SK-N-SH (cell line): ENCODE data around the gene PCMT1. TPM values are rescaled to one million over a fixed set of nuclear protein-coding genes. Genes with fewer than 3 reads are reported as not detected.

Source experiments
- CTCF ChIA-PET: fragments of 300-600, 350-600 bp; formaldehyde crosslinking; extraction: SDS; loops from one replicate; lab custom pipeline; 2021; lab: Yijun Ruan, JAX
- POLR2A ChIA-PET: fragments of 350-600 bp; sonication (Branson Sonifier 250); formaldehyde crosslinking; extraction: SDS; loops from one replicate; lab custom pipeline; 2020; ENCODE audit warnings: antibody characterized with exemption, inconsistent platforms; lab: Yijun Ruan, JAX
- DNase-seq: peaks from one replicate; pipeline ENCODE4 v3.0.0; 2012
- H2AFZ ChIP-seq: fragments of 200-600 bp; sonication (generic); 2 replicates; pipeline ENCODE4 v1.8.1; 2016; ENCODE audit warnings: antibody characterized with exemption, mild to moderate bottlenecking, low read depth
- H3F3A ChIP-seq: fragments of 200-600 bp; sonication (generic); replicated peaks from 2 replicates; pipeline ENCODE3; 2016; ENCODE audit warnings: antibody characterized with exemption, mild to moderate bottlenecking; ENCODE audit not compliant: insufficient read depth
- H3K27ac ChIP-seq, 2 experiments: fragments of 200-500 bp in 1 of 2; fragments of 200-600 bp in 1 of 2; sonication (Bioruptor generic) in 1 of 2; sonication (generic), shearing (Covaris generic) in 1 of 2; 2 replicates each; pipeline versions ENCODE4 v1.5.1 to v1.6.1; 2014 to 2016; ENCODE audit warnings: low read depth in 2 of 2, inconsistent platforms in 1 of 2, low read length in 1 of 2, mild to moderate bottlenecking in 1 of 2, mixed read lengths in 1 of 2
- H3K27me3 ChIP-seq: fragments of 200-600 bp; sonication (generic), shearing (Covaris generic); 2 replicates; pipeline ENCODE4 v1.6.1; 2016; ENCODE audit warnings: mixed run types; ENCODE audit not compliant: insufficient read depth
- H3K36me3 ChIP-seq, 2 experiments: fragments of 200-500 bp in 1 of 2; fragments of 200-600 bp in 1 of 2; sonication (Bioruptor generic) in 1 of 2; sonication (generic) in 1 of 2; replicated peaks in 1 of 2; 2 replicates each; pipeline versions ENCODE3 to v1.5.1; 2014 to 2016; ENCODE audit warnings: low read length in 1 of 2, mild to moderate bottlenecking in 1 of 2; ENCODE audit not compliant: insufficient read depth in 2 of 2, control insufficient read depth in 1 of 2
- H3K4me1 ChIP-seq, 2 experiments: fragments of 200-500 bp in 1 of 2; fragments of 200-600 bp in 1 of 2; sonication (Bioruptor generic) in 1 of 2; sonication (generic), shearing (Covaris generic) in 1 of 2; 2 replicates each; pipeline versions ENCODE4 v1.5.1 to v1.6.1; 2014 to 2016; ENCODE audit warnings: low read depth in 1 of 2, low read length in 1 of 2, mixed run types in 1 of 2; ENCODE audit not compliant: insufficient read depth in 2 of 2, control insufficient read depth in 1 of 2
- H3K4me2 ChIP-seq: fragments of 200-600 bp; sonication (generic), shearing (Covaris generic); 2 replicates; pipeline ENCODE4 v1.6.1; 2017; ENCODE audit warnings: mixed run types
- H3K4me3 ChIP-seq, 2 experiments: fragments of 200-500 bp in 1 of 2; fragments of 200-600 bp in 1 of 2; sonication (Bioruptor generic) in 1 of 2; sonication (generic), shearing (Covaris generic) in 1 of 2; 2 replicates each; pipeline versions ENCODE4 v1.5.1 to v1.8.1; 2014 to 2016; ENCODE audit warnings: low read depth in 2 of 2, inconsistent platforms in 1 of 2, low read length in 1 of 2, mild to moderate bottlenecking in 1 of 2, mixed read lengths in 1 of 2, moderate library complexity in 1 of 2
- H3K79me2 ChIP-seq: fragments of 200-600 bp; sonication (generic); 2 replicates; pipeline ENCODE4 v1.8.1; 2017; ENCODE audit warnings: mild to moderate bottlenecking; ENCODE audit not compliant: insufficient read depth
- H3K9ac ChIP-seq: fragments of 200-600 bp; sonication (generic); 2 replicates; pipeline ENCODE4 v1.6.1; 2017; ENCODE audit warnings: mixed run types
- H3K9me2 ChIP-seq: fragments of 200-600 bp; sonication (generic); 2 replicates; pipeline ENCODE4 v1.6.1; 2017; ENCODE audit warnings: mixed run types
- H3K9me3 ChIP-seq: fragments of 200-600 bp; sonication (generic); 2 replicates; pipeline ENCODE4 v1.6.1; 2017; ENCODE audit warnings: mixed run types, mild to moderate bottlenecking, moderate library complexity
- H4K20me1 ChIP-seq: fragments of 200-600 bp; sonication (generic); 2 replicates; pipeline ENCODE4 v1.6.1; 2017; ENCODE audit warnings: mild to moderate bottlenecking, mixed run types; ENCODE audit not compliant: insufficient read depth
- EP300 ChIP-seq, 2 experiments: IDR thresholded peaks; 2 replicates each; pipeline versions ENCODE4 v1.4.0 to v1.6.1; 2012; ENCODE audit warnings: borderline replicate concordance in 1 of 2, low read depth in 1 of 2, low read length in 1 of 2
- EZH2phosphoT487 ChIP-seq: fragments of 200-600 bp; sonication (generic); IDR thresholded peaks from 2 replicates; pipeline ENCODE4 v1.6.1; 2017; ENCODE audit warnings: low read depth, mixed run types, mild to moderate bottlenecking, antibody characterized with exemption, moderate library complexity, borderline replicate concordance
- JUND ChIP-seq: IDR thresholded peaks from 2 replicates; pipeline ENCODE4 v1.4.0; 2012
- MXI1 ChIP-seq: IDR thresholded peaks from 2 replicates; pipeline ENCODE4 v1.6.1; 2012; ENCODE audit warnings: mild to moderate bottlenecking, low read depth, low read length, improper control_type of control experiment
- NFIC ChIP-seq: IDR thresholded peaks from 2 replicates; pipeline ENCODE4 v1.4.0; 2012; ENCODE audit warnings: borderline replicate concordance
- TEAD4 ChIP-seq: IDR thresholded peaks from 2 replicates; pipeline ENCODE4 v1.4.0; 2012; ENCODE audit warnings: mild to moderate bottlenecking, borderline replicate concordance; ENCODE audit not compliant: insufficient read depth
- WGBS: methylation state at CpG from one replicate; pipeline ENCODE4 v1.1.6; 2017; ENCODE audit warnings: low lambda C conversion rate; 5-methylcytosine and 5-hydroxymethylcytosine counted together
- polyA plus RNA-seq, 3 experiments: library from polyadenylated mRNA; depleted of rRNA; stranded (reverse); fragments of >200 nt; gene quantifications; 2 replicates each; pipeline ENCODE4 v1.2.3, GENCODE V29; 2012
- TF ChIP-seq, protein P1 (sequence below): IDR thresholded peaks from 2 replicates; pipeline ENCODE4 v1.6.1; 2012; ENCODE audit warnings: mild to moderate bottlenecking, low read depth, low read length, moderate library complexity
- TF ChIP-seq, protein P2 (sequence below): fragments of 200-600 bp; sonication (generic); IDR thresholded peaks from 2 replicates; pipeline ENCODE4 v1.6.1; 2017; ENCODE audit warnings: antibody characterized with exemption, mild to moderate bottlenecking, moderate library complexity
- TF ChIP-seq, protein P3 (sequence below): fragments of 150-350 bp; IDR thresholded peaks from 2 replicates; pipeline ENCODE4 v1.6.1; 2017; ENCODE audit warnings: antibody characterized with exemption, low read length, low read depth, borderline replicate concordance

Gene PCMT1
- polyA plus RNA-seq, 1 of the 3 experiments (the other 2 are of a cell fraction) = 190 TPM

DNA sequence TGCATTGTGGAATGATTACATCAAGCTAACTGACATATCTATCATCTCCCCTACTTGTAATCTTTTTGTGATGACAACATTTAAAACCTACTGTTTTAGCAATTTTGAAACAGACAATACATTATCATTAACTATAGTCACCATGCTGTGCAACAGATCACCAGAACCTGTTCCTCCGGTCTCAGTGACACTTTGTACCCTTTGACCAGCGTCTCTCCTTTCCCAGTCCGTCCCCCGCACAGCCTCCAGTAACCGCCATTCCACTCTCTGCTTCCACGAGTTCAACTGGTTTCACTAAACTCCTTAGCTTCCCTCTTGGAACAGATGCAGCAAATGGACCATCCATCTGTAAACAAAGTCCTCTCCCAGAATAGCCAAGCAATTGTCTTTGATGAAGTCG is 92.8 kb downstream of the PCMT1 start:
- 97% methylated on average over 7 of the region's 7 CpGs for WGBS
- CTCF ChIA-PET = interaction anchor here (1.2 to 2.9 kb wide), 2 partner anchors 23 to 84 kb away, joined by 3 to 13 read pairs; no protein-coding TSS in a partner anchor
- peaks cover 0 to 4% of the 10 kb centered on the region in 2 experiments for H3K36me3 ChIP-seq
- no peaks in the 10 kb centered on the region for H3K9me2 ChIP-seq
- no peak overlapping the region for H3K27ac ChIP-seq
- peaks cover 7% of the 10 kb centered on the region; the same call in 1 of the 2 replicates for H3K79me2 ChIP-seq
- no peaks in the 10 kb centered on the region for H3K9me3 ChIP-seq
- H4K20me1 ChIP-seq = peaks cover 3% of the 10 kb centered on the region; the same call in 1 of the 2 replicates
- no peak overlapping the region for H3K9ac ChIP-seq
- DNase-seq = no peak
- no peak overlapping the region for H2AFZ ChIP-seq
- H3K4me3 ChIP-seq = no peak overlapping the region
- POLR2A ChIA-PET = no interaction called here
- no peaks in the 10 kb centered on the region for H3K27me3 ChIP-seq
- peaks cover 28% of the 10 kb centered on the region for H3F3A ChIP-seq
- no peak overlapping the region for H3K4me2 ChIP-seq
- H3K4me1 ChIP-seq = peaks cover 30 to 56% of the 10 kb centered on the region in 2 experiments
- TF ChIP-seq EZH2phosphoT487 (no peak), MXI1 (no peak), TEAD4 (no peak), EP300 (IDR thresholded peaks at IDR 0.05; ENCODE audit: borderline replicate concordance in 1 of 2, low read depth in 1 of 2, low read length in 1 of 2) (no peak), JUND (no peak), NFIC (no peak)
- TF ChIP-seq, protein P1, sequence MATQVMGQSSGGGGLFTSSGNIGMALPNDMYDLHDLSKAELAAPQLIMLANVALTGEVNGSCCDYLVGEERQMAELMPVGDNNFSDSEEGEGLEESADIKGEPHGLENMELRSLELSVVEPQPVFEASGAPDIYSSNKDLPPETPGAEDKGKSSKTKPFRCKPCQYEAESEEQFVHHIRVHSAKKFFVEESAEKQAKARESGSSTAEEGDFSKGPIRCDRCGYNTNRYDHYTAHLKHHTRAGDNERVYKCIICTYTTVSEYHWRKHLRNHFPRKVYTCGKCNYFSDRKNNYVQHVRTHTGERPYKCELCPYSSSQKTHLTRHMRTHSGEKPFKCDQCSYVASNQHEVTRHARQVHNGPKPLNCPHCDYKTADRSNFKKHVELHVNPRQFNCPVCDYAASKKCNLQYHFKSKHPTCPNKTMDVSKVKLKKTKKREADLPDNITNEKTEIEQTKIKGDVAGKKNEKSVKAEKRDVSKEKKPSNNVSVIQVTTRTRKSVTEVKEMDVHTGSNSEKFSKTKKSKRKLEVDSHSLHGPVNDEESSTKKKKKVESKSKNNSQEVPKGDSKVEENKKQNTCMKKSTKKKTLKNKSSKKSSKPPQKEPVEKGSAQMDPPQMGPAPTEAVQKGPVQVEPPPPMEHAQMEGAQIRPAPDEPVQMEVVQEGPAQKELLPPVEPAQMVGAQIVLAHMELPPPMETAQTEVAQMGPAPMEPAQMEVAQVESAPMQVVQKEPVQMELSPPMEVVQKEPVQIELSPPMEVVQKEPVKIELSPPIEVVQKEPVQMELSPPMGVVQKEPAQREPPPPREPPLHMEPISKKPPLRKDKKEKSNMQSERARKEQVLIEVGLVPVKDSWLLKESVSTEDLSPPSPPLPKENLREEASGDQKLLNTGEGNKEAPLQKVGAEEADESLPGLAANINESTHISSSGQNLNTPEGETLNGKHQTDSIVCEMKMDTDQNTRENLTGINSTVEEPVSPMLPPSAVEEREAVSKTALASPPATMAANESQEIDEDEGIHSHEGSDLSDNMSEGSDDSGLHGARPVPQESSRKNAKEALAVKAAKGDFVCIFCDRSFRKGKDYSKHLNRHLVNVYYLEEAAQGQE = no peak
- TF ChIP-seq, protein P2, sequence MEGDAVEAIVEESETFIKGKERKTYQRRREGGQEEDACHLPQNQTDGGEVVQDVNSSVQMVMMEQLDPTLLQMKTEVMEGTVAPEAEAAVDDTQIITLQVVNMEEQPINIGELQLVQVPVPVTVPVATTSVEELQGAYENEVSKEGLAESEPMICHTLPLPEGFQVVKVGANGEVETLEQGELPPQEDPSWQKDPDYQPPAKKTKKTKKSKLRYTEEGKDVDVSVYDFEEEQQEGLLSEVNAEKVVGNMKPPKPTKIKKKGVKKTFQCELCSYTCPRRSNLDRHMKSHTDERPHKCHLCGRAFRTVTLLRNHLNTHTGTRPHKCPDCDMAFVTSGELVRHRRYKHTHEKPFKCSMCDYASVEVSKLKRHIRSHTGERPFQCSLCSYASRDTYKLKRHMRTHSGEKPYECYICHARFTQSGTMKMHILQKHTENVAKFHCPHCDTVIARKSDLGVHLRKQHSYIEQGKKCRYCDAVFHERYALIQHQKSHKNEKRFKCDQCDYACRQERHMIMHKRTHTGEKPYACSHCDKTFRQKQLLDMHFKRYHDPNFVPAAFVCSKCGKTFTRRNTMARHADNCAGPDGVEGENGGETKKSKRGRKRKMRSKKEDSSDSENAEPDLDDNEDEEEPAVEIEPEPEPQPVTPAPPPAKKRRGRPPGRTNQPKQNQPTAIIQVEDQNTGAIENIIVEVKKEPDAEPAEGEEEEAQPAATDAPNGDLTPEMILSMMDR = no peak
- TF ChIP-seq, protein P3, sequence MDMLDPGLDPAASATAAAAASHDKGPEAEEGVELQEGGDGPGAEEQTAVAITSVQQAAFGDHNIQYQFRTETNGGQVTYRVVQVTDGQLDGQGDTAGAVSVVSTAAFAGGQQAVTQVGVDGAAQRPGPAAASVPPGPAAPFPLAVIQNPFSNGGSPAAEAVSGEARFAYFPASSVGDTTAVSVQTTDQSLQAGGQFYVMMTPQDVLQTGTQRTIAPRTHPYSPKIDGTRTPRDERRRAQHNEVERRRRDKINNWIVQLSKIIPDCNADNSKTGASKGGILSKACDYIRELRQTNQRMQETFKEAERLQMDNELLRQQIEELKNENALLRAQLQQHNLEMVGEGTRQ = no peak
- TF ChIP-seq, all 33 proteins: peak for 0
